ENCODE data around the gene OCA2.
"Not testable (repeated sequence)": the region's sequence is repeated elsewhere in the genome, so short reads cannot be mapped to it uniquely, and the experiment has no call there.

The OCA2 gene

GRCh38 chr15:27952593-27952992, 146.5 kb downstream of the OCA2 start:
- not testable (repeated sequence) for H3K4me1 ChIP-seq (ENCODE audit: control insufficient read depth, insufficient read depth, low read length); H3K27me3 ChIP-seq (ENCODE audit: control insufficient read depth, insufficient read depth, low read length); H3K9me3 ChIP-seq (ENCODE audit: control insufficient read depth, insufficient read depth, low read length); H3K27ac ChIP-seq (ENCODE audit: low read length); H3K36me3 ChIP-seq (ENCODE audit: control insufficient read depth, insufficient read depth, low read length); H3K4me3 ChIP-seq (ENCODE audit: low read length); DNase-seq (ENCODE audit: low read depth, low spot score)
- WGBS (ENCODE audit: insufficient coverage, insufficient read length): no CpG with 5 or more reads among the region's 6 CpGs

GRCh38 chr15:27951191-27951890, 147.8 kb downstream of the OCA2 start:
- no peaks in the 10 kb centered on the region for H3K4me1 ChIP-seq (ENCODE audit: control insufficient read depth, insufficient read depth, low read length)
- no CpG with 5 or more reads among the region's 13 CpGs for WGBS (ENCODE audit: insufficient coverage, insufficient read length)
- no peak for DNase-seq (ENCODE audit: low read depth, low spot score)

GRCh38 chr15:27949089-27949488, 150.0 kb downstream of the OCA2 start:
- Histone ChIP-seq H3K27ac (ENCODE audit: low read length) (no peak overlapping the region), H3K4me3 (ENCODE audit: low read length) (no peak overlapping the region), H3K27me3 (ENCODE audit: control insufficient read depth, insufficient read depth, low read length) (no peaks in the 10 kb centered on the region), H3K4me1 (ENCODE audit: control insufficient read depth, insufficient read depth, low read length) (no peaks in the 10 kb centered on the region), H3K9me3 (ENCODE audit: control insufficient read depth, insufficient read depth, low read length) (0 out of 2 replicates have a peak, but pooled peaks cover 3% of the 10 kb centered on the region), H3K36me3 (ENCODE audit: control insufficient read depth, insufficient read depth, low read length) (no peaks in the 10 kb centered on the region)
- DNase-seq (ENCODE audit: low read depth, low spot score): no peak
- no CpG with 5 or more reads among the region's 10 CpGs for WGBS (ENCODE audit: insufficient coverage, insufficient read length)

More at GRCh38 chr15:27951191-27951890, 147.8 kb downstream of the OCA2 start:
- Histone ChIP-seq H3K27me3 (ENCODE audit: control insufficient read depth, insufficient read depth, low read length) (no peaks in the 10 kb centered on the region), H3K27ac (ENCODE audit: low read length) (no peak overlapping the region), H3K36me3 (ENCODE audit: control insufficient read depth, insufficient read depth, low read length) (no peaks in the 10 kb centered on the region), H3K4me3 (ENCODE audit: low read length) (no peak overlapping the region), H3K9me3 (ENCODE audit: control insufficient read depth, insufficient read depth, low read length) (0 out of 2 replicates have a peak, but pooled peaks cover 3% of the 10 kb centered on the region)

GRCh38 chr15:27939246-27939645, 159.9 kb downstream of the OCA2 start:
- Histone ChIP-seq H3K4me3 (ENCODE audit: low read length) (no peak overlapping the region), H3K36me3 (ENCODE audit: control insufficient read depth, insufficient read depth, low read length) (no peaks in the 10 kb centered on the region), H3K9me3 (ENCODE audit: control insufficient read depth, insufficient read depth, low read length) (0 out of 2 replicates have a peak, but pooled peaks cover 1% of the 10 kb centered on the region), H3K27me3 (ENCODE audit: control insufficient read depth, insufficient read depth, low read length) (no peaks in the 10 kb centered on the region), H3K4me1 (ENCODE audit: control insufficient read depth, insufficient read depth, low read length) (no peaks in the 10 kb centered on the region), H3K27ac (ENCODE audit: low read length) (no peak overlapping the region)
- no peak for DNase-seq (ENCODE audit: low read depth, low spot score)
- WGBS (ENCODE audit: insufficient coverage, insufficient read length): no CpG with 5 or more reads among the region's 2 CpGs

- H3K27me3 ChIP-seq (ENCODE audit: control insufficient read depth, insufficient read depth, low read length): no peaks in the 10 kb centered on the region
- H3K9me3 ChIP-seq (ENCODE audit: control insufficient read depth, insufficient read depth, low read length): 0 out of 2 replicates have a peak, but pooled peaks cover 1% of the 10 kb centered on the region
- no peaks in the 10 kb centered on the region for H3K36me3 ChIP-seq (ENCODE audit: control insufficient read depth, insufficient read depth, low read length)
- H3K4me3 ChIP-seq (ENCODE audit: low read length): no peak overlapping the region
- DNase-seq (ENCODE audit: low read depth, low spot score): no peak
- no CpG with 5 or more reads among the region's 1 CpG for WGBS (ENCODE audit: insufficient coverage, insufficient read length)
- no peaks in the 10 kb centered on the region for H3K4me1 ChIP-seq (ENCODE audit: control insufficient read depth, insufficient read depth, low read length)
- no peak overlapping the region for H3K27ac ChIP-seq (ENCODE audit: low read length)
These were observed 161.3 kb downstream of the OCA2 start for GRCh38 chr15:27937851-27938250.

GRCh38 chr15:27936164-27936563, 163.0 kb downstream of the OCA2 start:
- Histone ChIP-seq H3K4me3 (ENCODE audit: low read length) (no peak overlapping the region), H3K4me1 (ENCODE audit: control insufficient read depth, insufficient read depth, low read length) (no peaks in the 10 kb centered on the region), H3K27ac (ENCODE audit: low read length) (no peak overlapping the region), H3K9me3 (ENCODE audit: control insufficient read depth, insufficient read depth, low read length) (0 out of 2 replicates have a peak, but pooled peaks cover 1% of the 10 kb centered on the region), H3K36me3 (ENCODE audit: control insufficient read depth, insufficient read depth, low read length) (no peaks in the 10 kb centered on the region), H3K27me3 (ENCODE audit: control insufficient read depth, insufficient read depth, low read length) (no peaks in the 10 kb centered on the region)
- WGBS (ENCODE audit: insufficient coverage, insufficient read length): no CpG with 5 or more reads among the region's 2 CpGs
- no peak for DNase-seq (ENCODE audit: low read depth, low spot score)

GRCh38 chr15:27935328-27935727, 163.8 kb downstream of the OCA2 start:
- no CpG with 5 or more reads among the region's 4 CpGs for WGBS (ENCODE audit: insufficient coverage, insufficient read length)
- H3K27ac ChIP-seq (ENCODE audit: low read length): no peak overlapping the region
- no peaks in the 10 kb centered on the region for H3K4me1 ChIP-seq (ENCODE audit: control insufficient read depth, insufficient read depth, low read length)
- no peaks in the 10 kb centered on the region for H3K36me3 ChIP-seq (ENCODE audit: control insufficient read depth, insufficient read depth, low read length)
- 0 out of 2 replicates have a peak, but pooled peaks cover 1% of the 10 kb centered on the region for H3K9me3 ChIP-seq (ENCODE audit: control insufficient read depth, insufficient read depth, low read length)
- H3K4me3 ChIP-seq (ENCODE audit: low read length): no peak overlapping the region
- DNase-seq (ENCODE audit: low read depth, low spot score): no peak
- no peaks in the 10 kb centered on the region for H3K27me3 ChIP-seq (ENCODE audit: control insufficient read depth, insufficient read depth, low read length)

- H3K4me1 ChIP-seq (ENCODE audit: control insufficient read depth, insufficient read depth, low read length): no peaks in the 10 kb centered on the region
- no peak for DNase-seq (ENCODE audit: low read depth, low spot score)
- no CpG with 5 or more reads among the region's 9 CpGs for WGBS (ENCODE audit: insufficient coverage, insufficient read length)
- no peaks in the 10 kb centered on the region for H3K27me3 ChIP-seq (ENCODE audit: control insufficient read depth, insufficient read depth, low read length)
- 0 out of 2 replicates have a peak, but pooled peaks cover 1% of the 10 kb centered on the region for H3K9me3 ChIP-seq (ENCODE audit: control insufficient read depth, insufficient read depth, low read length)
- H3K4me3 ChIP-seq (ENCODE audit: low read length): no peak overlapping the region
- H3K36me3 ChIP-seq (ENCODE audit: control insufficient read depth, insufficient read depth, low read length): no peaks in the 10 kb centered on the region
- no peak overlapping the region for H3K27ac ChIP-seq (ENCODE audit: low read length)
These were observed 164.3 kb downstream of the OCA2 start for GRCh38 chr15:27934782-27935181.

GRCh38 chr15:27933562-27933961, 165.6 kb downstream of the OCA2 start:
- no peaks in the 10 kb centered on the region for H3K4me1 ChIP-seq (ENCODE audit: control insufficient read depth, insufficient read depth, low read length)
- no peaks in the 10 kb centered on the region for H3K27me3 ChIP-seq (ENCODE audit: control insufficient read depth, insufficient read depth, low read length)
- no peak overlapping the region for H3K4me3 ChIP-seq (ENCODE audit: low read length)
- DNase-seq (ENCODE audit: low read depth, low spot score): no peak
- WGBS (ENCODE audit: insufficient coverage, insufficient read length): no CpG with 5 or more reads among the region's 6 CpGs
- H3K27ac ChIP-seq (ENCODE audit: low read length): no peak overlapping the region
- H3K9me3 ChIP-seq (ENCODE audit: control insufficient read depth, insufficient read depth, low read length): 0 out of 2 replicates have a peak, but pooled peaks cover 1% of the 10 kb centered on the region
- H3K36me3 ChIP-seq (ENCODE audit: control insufficient read depth, insufficient read depth, low read length): no peaks in the 10 kb centered on the region

GRCh38 chr15:27932600-27932999, 166.5 kb downstream of the OCA2 start:
- H3K4me3 ChIP-seq (ENCODE audit: low read length): no peak overlapping the region
- no peak for DNase-seq (ENCODE audit: low read depth, low spot score)
- no CpG with 5 or more reads among the region's 3 CpGs for WGBS (ENCODE audit: insufficient coverage, insufficient read length)

GRCh38 chr15:27928386-27928785, 170.7 kb downstream of the OCA2 start:
- Histone ChIP-seq H3K4me1 (ENCODE audit: control insufficient read depth, insufficient read depth, low read length) (no peaks in the 10 kb centered on the region), H3K4me3 (ENCODE audit: low read length) (no peak overlapping the region), H3K9me3 (ENCODE audit: control insufficient read depth, insufficient read depth, low read length) (no peaks in the 10 kb centered on the region), H3K27ac (ENCODE audit: low read length) (no peak overlapping the region), H3K27me3 (ENCODE audit: control insufficient read depth, insufficient read depth, low read length) (no peaks in the 10 kb centered on the region), H3K36me3 (ENCODE audit: control insufficient read depth, insufficient read depth, low read length) (no peaks in the 10 kb centered on the region)
- no peak for DNase-seq (ENCODE audit: low read depth, low spot score)
- no CpG with 5 or more reads among the region's 1 CpG for WGBS (ENCODE audit: insufficient coverage, insufficient read length)

More at GRCh38 chr15:27932600-27932999, 166.5 kb downstream of the OCA2 start:
- Histone ChIP-seq H3K27ac (ENCODE audit: low read length) (no peak overlapping the region), H3K27me3 (ENCODE audit: control insufficient read depth, insufficient read depth, low read length) (no peaks in the 10 kb centered on the region), H3K4me1 (ENCODE audit: control insufficient read depth, insufficient read depth, low read length) (no peaks in the 10 kb centered on the region), H3K36me3 (ENCODE audit: control insufficient read depth, insufficient read depth, low read length) (no peaks in the 10 kb centered on the region), H3K9me3 (ENCODE audit: control insufficient read depth, insufficient read depth, low read length) (0 out of 2 replicates have a peak, but pooled peaks cover 1% of the 10 kb centered on the region)
